Measurements from ENCODE around the gene NMBR.

The NMBR gene

GRCh38 chr6:142048593-142048980, 98.3 kb downstream of the NMBR start:
- Histone ChIP-seq H3K9ac (ENCODE audit: low read length) (no peak overlapping the region), H3F3A (ENCODE audit: insufficient read depth) (no peaks in the 10 kb centered on the region), H3K27me3 (ENCODE audit: low read length) (no peaks in the 10 kb centered on the region), H3K9me2 (replicated peaks; ENCODE audit: insufficient read depth, low read length) (no peaks in the 10 kb centered on the region), H3K4me2 (ENCODE audit: low read depth, low read length, poor library complexity, severe bottlenecking) (no peak overlapping the region), H3K79me2 (ENCODE audit: insufficient read depth, low read length) (no peaks in the 10 kb centered on the region), H2AFZ (ENCODE audit: low read depth, low read length, severe bottlenecking) (no peak overlapping the region), H3K9me3 (ENCODE audit: insufficient read depth, low read length) (no peaks in the 10 kb centered on the region), H3K27ac (ENCODE audit: low read depth, low read length) (no peak overlapping the region), H3K36me3 (ENCODE audit: low read length) (no peaks in the 10 kb centered on the region), H4K20me1 (ENCODE audit: low read depth, low read length) (no peaks in the 10 kb centered on the region), H3K4me3 (ENCODE audit: insufficient read depth, low read length, poor library complexity, severe bottlenecking) (no peak overlapping the region)
- TF ChIP-seq EZH2phosphoT487 (conservative IDR thresholded peaks at IDR 0.05; ENCODE audit: low read length) (no peak), CTCF (IDR thresholded peaks at IDR 0.05; ENCODE audit: insufficient read depth, low read length, poor library complexity, severe bottlenecking) (no peak)

- no peak overlapping the region for H2AFZ ChIP-seq (ENCODE audit: low read depth, low read length, severe bottlenecking)
- H3K4me3 ChIP-seq (ENCODE audit: insufficient read depth, low read length, poor library complexity, severe bottlenecking) = no peak overlapping the region
Observed at GRCh38 chr6:142047934-142048592, 98.9 kb downstream of the NMBR start.

GRCh38 chr6:142045380-142046278, 101.3 kb downstream of the NMBR start:
- Histone ChIP-seq H2AFZ (ENCODE audit: low read depth, low read length, severe bottlenecking) (no peak overlapping the region), H3K9me2 (replicated peaks; ENCODE audit: insufficient read depth, low read length) (no peaks in the 10 kb centered on the region), H3K9me3 (ENCODE audit: insufficient read depth, low read length) (no peaks in the 10 kb centered on the region), H3K27ac (ENCODE audit: low read depth, low read length) (no peak overlapping the region), H3K36me3 (ENCODE audit: low read length) (no peaks in the 10 kb centered on the region), H3K79me2 (ENCODE audit: insufficient read depth, low read length) (no peaks in the 10 kb centered on the region), H3K4me2 (ENCODE audit: low read depth, low read length, poor library complexity, severe bottlenecking) (no peak overlapping the region), H3F3A (ENCODE audit: insufficient read depth) (no peaks in the 10 kb centered on the region), H3K9ac (ENCODE audit: low read length) (no peak overlapping the region), H4K20me1 (ENCODE audit: low read depth, low read length) (no peaks in the 10 kb centered on the region), H3K4me3 (ENCODE audit: insufficient read depth, low read length, poor library complexity, severe bottlenecking) (no peak overlapping the region), H3K27me3 (ENCODE audit: low read length) (no peaks in the 10 kb centered on the region)
- no peak for TF ChIP-seq CTCF (IDR thresholded peaks at IDR 0.05; ENCODE audit: insufficient read depth, low read length, poor library complexity, severe bottlenecking)
- TF ChIP-seq EZH2phosphoT487 (conservative IDR thresholded peaks at IDR 0.05; ENCODE audit: low read length) = no peak

More at GRCh38 chr6:142047934-142048592, 98.9 kb downstream of the NMBR start:
- no peaks in the 10 kb centered on the region for H3K9me3 ChIP-seq (ENCODE audit: insufficient read depth, low read length)
- no peaks in the 10 kb centered on the region for H4K20me1 ChIP-seq (ENCODE audit: low read depth, low read length)
- no peaks in the 10 kb centered on the region for H3K36me3 ChIP-seq (ENCODE audit: low read length)
- no peaks in the 10 kb centered on the region for H3F3A ChIP-seq (ENCODE audit: insufficient read depth)
- H3K4me2 ChIP-seq (ENCODE audit: low read depth, low read length, poor library complexity, severe bottlenecking) = no peak overlapping the region
- no peaks in the 10 kb centered on the region for H3K27me3 ChIP-seq (ENCODE audit: low read length)
- no peaks in the 10 kb centered on the region for H3K9me2 ChIP-seq (replicated peaks; ENCODE audit: insufficient read depth, low read length)
- no peaks in the 10 kb centered on the region for H3K79me2 ChIP-seq (ENCODE audit: insufficient read depth, low read length)
- H3K27ac ChIP-seq (ENCODE audit: low read depth, low read length) = no peak overlapping the region
- TF ChIP-seq CTCF (IDR thresholded peaks at IDR 0.05; ENCODE audit: insufficient read depth, low read length, poor library complexity, severe bottlenecking) (no peak), EZH2phosphoT487 (conservative IDR thresholded peaks at IDR 0.05; ENCODE audit: low read length) (no peak)
- no peak overlapping the region for H3K9ac ChIP-seq (ENCODE audit: low read length)
